ENCODE data around the gene MRPS35.

Gene MRPS35

GRCh38 chr12:27794818-27795584 is 84.4 kb downstream of the MRPS35 start:
- TF ChIP-seq FOXP2 (optimal IDR thresholded peaks at IDR 0.05; ENCODE audit: borderline replicate concordance, extremely low read depth, extremely low read length, insufficient read depth), result no peak
- no peak for TF ChIP-seq POLR2AphosphoS5 (IDR thresholded peaks at IDR 0.05; ENCODE audit: low read depth, low read length)
- TF ChIP-seq REST (IDR thresholded peaks at IDR 0.05; ENCODE audit: insufficient read depth in 1 of 2, low read depth in 2 of 2, low read length in 2 of 2), result no peak

GRCh38 chr12:27796128-27796527 is 85.5 kb downstream of the MRPS35 start:
- no peak for TF ChIP-seq SIN3A (IDR thresholded peaks at IDR 0.05; ENCODE audit: borderline replicate concordance, insufficient read depth, low read length)
- TF ChIP-seq POLR2AphosphoS5 (IDR thresholded peaks at IDR 0.05; ENCODE audit: low read depth, low read length), result no peak
- no peak for TF ChIP-seq REST (IDR thresholded peaks at IDR 0.05; ENCODE audit: insufficient read depth in 1 of 2, low read depth in 2 of 2, low read length in 2 of 2)
- no peak for TF ChIP-seq TAF1 (IDR thresholded peaks at IDR 0.05; ENCODE audit: borderline replicate concordance, insufficient read depth, low read length)
- no peak for TF ChIP-seq FOXP2 (optimal IDR thresholded peaks at IDR 0.05; ENCODE audit: borderline replicate concordance, extremely low read depth, extremely low read length, insufficient read depth)

GRCh38 chr12:27797301-27798025 is 86.8 kb downstream of the MRPS35 start:
- TF ChIP-seq POLR2AphosphoS5 (IDR thresholded peaks at IDR 0.05; ENCODE audit: low read depth, low read length) (no peak), SIN3A (IDR thresholded peaks at IDR 0.05; ENCODE audit: borderline replicate concordance, insufficient read depth, low read length) (no peak), FOXP2 (optimal IDR thresholded peaks at IDR 0.05; ENCODE audit: borderline replicate concordance, extremely low read depth, extremely low read length, insufficient read depth) (no peak), REST (IDR thresholded peaks at IDR 0.05; ENCODE audit: insufficient read depth in 1 of 2, low read depth in 2 of 2, low read length in 2 of 2) (no peak)

- TF ChIP-seq SIN3A (IDR thresholded peaks at IDR 0.05; ENCODE audit: borderline replicate concordance, insufficient read depth, low read length) (no peak), REST (IDR thresholded peaks at IDR 0.05; ENCODE audit: insufficient read depth in 1 of 2, low read depth in 2 of 2, low read length in 2 of 2) (no peak), POLR2AphosphoS5 (IDR thresholded peaks at IDR 0.05; ENCODE audit: low read depth, low read length) (no peak), FOXP2 (optimal IDR thresholded peaks at IDR 0.05; ENCODE audit: borderline replicate concordance, extremely low read depth, extremely low read length, insufficient read depth) (no peak), TAF1 (IDR thresholded peaks at IDR 0.05; ENCODE audit: borderline replicate concordance, insufficient read depth, low read length) (no peak)
Measured at GRCh38 chr12:27800819-27801218, 90.2 kb downstream of the MRPS35 start.
